Measurements from ENCODE around the gene SCCPDH.

- TF ChIP-seq POLR2A (IDR thresholded peaks at IDR 0.05; ENCODE audit: low read length) (no peak), GATA1 (IDR thresholded peaks at IDR 0.05; ENCODE audit: low read depth, low read length) (no peak)
Measured at GRCh38 chr1:246725191-246725590, 982 bp downstream of the SCCPDH start.

Data from erythroblast (primary cell).